NCI-H128 (cell line): Measurements from ENCODE around the gene KCNK7.

Source experiments
- DNase-seq: peaks from one replicate; lab custom pipeline; 2025; ENCODE audit not compliant: unreplicated experiment; lab: John Stamatoyannopoulos, UW

KCNK7 gene

DNA sequence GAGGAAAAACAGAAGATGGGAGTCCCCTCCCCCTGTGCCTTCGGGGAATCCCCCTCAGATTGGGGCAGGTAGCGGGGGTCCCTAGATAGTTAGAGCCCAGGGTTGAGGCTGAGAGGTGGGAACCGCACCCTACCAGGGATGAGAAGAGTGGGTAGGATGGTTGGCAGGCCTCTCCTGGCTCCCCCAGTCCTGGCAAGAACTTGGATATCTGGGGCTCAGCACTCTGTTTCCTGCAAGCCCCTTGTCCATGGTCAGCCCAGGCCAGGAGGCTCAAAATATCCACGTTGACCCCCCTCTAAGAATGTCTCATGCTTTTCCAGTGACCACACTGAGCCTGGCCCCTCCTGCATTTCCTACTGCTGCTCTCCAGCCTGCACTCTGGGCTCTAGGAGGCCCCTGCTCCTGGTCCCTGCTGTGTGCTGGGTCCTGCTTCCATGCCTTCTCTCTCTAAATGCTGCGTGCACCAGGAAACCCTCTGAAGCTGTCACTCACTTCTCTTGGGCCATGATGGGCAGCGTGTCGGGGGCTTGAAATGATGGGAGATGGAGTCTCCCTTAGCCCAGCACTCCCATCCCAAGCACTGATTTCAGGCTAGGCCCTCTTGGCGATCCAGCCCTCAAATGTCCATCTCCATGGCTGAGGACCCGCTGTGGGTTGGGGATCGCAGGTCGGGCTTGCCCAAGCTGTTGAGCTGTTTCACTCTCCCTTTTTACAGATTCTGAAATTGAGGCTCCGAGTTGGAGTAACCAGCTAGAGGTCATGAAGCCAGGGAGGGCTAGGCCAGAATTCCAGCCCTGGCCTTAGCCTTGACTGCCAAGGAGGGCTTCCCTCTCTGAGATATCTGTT lies 16.4 kb upstream of the KCNK7 start:
- DNase-seq, result no peak

DNA sequence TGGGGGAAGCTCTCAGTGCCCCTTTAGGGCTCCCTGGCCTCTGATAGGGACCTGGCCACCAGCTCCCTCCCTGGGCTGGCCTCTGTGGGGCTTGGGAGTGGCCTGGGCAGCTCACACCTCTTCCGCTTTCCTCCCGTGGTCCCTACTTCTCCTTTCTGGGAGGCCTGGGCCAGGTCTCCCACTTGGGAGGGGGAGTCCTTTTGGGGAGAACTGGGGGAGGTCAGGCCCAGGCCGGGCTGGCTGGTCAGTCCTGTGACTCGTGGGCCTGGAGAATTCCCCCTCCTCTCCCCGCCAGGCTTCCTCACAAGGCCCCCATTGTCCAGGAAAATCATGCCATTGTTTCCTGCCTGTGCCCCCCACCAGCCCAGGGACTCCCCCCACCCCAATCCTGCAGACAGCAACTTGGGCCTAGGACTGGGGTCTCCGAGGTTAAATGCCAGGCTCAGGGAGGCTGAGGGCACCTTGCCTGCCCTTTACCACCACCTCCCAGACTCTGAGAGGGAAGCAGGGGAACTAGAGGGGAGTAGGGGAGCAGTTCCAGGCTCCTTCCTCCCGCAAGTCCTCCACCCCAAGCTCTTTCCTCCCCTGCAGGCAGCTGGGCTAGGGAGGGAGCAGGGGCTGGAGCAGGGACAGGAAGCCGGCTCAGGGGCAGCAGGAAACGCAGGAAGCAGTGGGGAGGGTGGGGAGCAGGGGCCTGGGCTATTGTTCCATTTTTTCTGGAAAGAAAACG lies 15.6 kb upstream of the KCNK7 start:
- DNase-seq, result no peak

DNA sequence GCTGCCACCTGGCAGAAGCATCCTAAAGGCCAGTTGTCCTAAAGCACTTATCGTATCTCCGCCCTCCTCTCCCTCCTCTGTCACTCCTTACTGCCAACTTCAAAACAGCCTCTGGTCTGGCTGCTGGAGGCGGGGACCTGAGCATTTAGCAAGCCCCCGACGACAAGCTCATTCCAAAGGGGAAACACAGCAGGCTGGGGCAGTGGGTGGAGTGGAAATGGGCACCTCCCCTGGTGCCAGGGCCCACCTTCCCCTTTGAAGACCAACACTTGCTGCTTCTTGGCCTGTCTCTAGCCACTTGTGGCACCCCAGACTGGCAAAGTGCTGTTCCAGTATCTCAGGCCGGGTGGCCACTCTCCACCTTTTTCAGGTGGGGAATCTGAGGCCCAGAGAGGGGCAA lies 14.8 kb upstream of the KCNK7 start:
- DNase-seq, result no peak

DNA sequence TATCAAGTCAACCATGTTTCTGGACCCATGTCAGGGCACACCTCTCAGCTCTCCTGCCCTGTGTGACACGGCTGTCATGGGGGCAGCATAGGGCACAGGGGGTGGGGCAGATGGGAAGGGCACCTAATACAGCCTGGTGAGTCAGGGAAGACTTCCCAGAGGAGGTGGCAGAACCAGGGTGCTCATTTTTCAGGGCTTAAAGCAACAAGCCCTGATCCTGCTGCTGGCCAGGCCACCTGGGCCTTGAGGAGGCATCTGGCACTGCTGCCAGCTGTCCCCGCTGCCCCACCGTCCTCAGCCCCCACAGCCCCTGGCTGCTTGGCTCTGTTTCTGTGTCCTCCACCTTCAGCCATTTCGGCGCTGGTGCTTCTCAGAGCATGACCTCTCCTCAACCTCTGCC lies 14.1 kb upstream of the KCNK7 start:
- DNase-seq, result no peak

- DNase-seq, result no peak
Observed at GRCh38 chr11:65609229-65609628, 13.6 kb upstream of the KCNK7 start.

DNA sequence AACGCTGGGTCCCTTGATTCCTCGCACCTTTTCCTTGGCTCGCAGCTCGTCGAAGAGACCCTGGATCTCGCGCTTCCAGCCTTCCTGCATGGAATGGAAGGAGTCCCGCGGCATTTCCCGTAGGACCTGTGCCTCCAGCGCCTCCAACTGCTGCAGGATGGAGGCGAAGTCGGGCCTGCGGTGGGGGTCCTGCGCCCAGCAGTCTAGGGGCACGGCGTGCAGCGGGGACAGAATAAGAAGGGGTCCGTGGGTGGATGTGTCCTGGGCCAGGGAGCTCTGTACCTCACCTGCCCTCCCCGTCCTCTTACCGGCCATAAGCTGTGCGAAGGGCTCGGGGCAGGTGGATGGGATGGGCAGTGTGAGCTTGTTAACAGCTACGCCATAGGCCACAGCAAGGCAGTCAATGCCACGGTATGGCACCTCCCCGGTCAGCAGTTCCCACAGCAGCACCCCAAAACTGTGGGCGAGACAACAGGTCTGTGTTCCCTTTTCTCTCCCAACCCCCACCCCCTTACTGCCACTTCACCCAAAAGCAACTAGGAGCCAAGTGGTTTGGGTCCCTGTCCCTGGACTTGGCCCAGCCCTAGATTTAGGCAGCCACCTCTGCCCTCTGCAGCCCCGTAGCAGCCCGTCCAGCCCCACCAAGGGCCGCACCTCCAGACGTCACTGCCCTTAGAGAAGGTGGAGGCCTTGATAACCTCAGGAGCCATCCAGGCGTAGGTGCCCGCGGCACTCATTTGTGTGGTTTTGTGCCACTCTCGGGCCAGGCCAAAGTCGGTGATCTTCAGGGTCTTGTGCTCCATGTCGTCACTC lies 12.2 kb upstream of the KCNK7 start:
- no peak for DNase-seq

DNA sequence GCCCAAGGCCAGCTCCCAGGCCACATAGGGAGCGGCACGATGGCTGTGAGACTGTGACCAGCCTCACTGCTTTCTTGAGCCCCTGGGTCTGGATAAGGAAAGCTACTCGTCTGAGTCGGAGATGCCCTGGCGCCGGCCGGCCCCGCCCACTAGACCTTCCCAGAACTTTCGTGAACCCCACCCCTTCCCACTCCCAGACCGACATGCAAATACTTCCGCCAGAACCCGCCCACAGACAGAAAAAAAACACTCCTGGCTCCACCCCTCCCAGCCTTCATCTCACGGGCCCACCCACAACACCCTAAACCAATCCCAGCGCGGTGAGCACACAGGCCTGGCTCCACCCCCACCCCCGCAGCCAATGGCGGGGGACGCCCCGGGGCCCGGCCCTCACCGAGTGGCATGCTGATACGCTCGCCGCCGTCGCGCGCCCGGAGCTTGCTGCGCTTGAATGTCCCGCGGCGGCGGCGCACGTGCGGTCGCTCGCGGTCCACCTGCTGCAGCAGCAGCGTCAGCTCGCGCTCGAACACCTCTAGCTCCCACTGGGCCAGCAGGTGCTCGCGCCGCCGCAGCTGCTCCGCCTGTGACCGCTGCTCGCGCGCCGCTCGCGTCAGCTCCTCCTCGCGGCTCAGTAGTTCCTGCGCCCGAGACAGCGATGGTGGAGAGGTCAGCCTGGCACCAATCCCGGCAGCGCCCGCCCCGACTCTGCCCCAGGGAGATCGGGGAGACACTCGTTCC lies 11.4 kb upstream of the KCNK7 start:
- no peak for DNase-seq

- DNase-seq, result no peak
Observed at GRCh38 chr11:65604258-65604657, 8.7 kb upstream of the KCNK7 start.

- DNase-seq, result no peak
Observed at GRCh38 chr11:65599955-65600246, 4.3 kb upstream of the KCNK7 start.

DNA sequence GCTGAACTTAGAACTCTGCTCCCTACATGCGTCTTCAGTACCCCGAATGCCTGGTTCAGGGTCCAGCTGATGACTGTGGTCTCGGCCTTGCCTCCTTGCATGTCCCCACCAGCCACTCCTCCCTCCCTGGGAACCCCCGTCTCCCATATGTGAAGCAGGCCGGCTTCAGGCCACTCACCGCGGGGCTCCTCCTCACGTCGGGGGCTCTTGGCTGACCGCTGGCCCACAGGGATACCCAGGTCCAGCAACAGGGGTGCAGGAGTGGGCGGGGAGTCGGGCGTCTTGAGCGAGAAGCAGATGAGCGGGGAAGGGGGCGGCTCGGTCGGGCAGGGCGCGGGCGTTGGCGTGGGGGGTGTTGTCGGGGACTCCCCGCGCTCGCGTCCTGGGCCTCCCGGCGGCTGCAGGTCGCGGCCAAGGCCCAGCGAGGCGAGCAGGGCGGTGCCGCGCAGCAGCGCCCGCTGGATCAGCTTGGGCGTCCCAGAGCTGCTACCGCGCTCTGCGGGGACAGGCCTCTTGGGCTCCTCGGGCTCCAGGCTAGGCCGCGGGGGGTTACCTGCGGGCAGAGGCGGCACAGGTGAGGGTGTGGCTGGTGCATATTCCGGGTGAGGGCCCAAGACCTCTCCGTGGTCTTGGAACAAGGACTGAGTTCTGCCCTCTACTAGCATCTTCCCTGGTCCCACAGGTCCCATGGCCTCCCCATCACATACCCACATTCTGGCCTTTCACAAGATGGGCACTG lies 3.8 kb upstream of the KCNK7 start:
- DNase-seq, result no peak

DNA sequence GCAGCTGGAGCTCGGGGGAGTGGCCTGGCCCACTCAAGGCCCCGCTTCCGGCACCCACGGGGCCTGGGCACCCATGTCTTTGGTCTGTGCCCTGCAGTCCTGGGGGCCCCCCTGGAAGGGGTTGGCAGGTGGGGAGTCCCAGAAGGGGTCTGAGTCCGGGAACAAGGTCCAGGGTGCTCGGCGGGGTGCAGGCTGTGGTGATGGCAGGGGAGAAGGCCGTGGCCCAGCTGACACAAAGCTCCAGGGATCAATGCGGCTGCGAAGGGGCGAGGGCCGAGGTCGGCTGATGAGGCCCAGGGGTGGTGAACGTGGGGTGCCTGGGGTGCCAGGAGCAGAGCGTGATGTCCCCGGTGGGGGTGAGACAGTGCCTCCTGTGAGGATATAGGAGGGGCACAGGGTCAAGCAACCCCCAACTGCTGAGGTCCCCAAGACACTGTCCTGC lies 2.7 kb upstream of the KCNK7 start:
- DNase-seq, result no peak

GRCh38 chr11:65596520-65596919 lies 920 bp upstream of the KCNK7 start:
- DNase-seq, result no peak

DNA sequence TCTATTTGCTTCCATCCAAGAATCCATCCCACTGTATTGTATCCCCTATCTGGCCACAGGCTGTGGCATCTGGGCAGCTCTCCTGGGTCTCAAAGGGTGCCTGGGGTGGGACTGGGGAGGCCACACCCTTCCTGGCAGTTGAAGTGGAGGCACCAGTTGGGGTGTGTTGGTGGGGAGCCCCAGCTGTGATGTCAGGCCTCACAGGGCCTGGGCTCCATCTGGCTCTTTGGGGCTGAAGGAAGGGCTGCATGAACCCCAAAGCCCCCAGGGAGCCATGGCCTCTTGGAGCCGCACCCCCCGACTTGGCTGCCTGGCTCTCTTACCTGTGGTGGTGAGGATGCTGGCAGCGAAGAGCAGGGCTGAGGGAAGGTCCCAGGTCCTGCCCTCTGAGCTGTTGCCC lies 469 bp downstream of the KCNK7 start:
- no peak for DNase-seq

- DNase-seq, result no peak
Observed at GRCh38 chr11:65593518-65594414, 1.8 kb downstream of the KCNK7 start.

DNA sequence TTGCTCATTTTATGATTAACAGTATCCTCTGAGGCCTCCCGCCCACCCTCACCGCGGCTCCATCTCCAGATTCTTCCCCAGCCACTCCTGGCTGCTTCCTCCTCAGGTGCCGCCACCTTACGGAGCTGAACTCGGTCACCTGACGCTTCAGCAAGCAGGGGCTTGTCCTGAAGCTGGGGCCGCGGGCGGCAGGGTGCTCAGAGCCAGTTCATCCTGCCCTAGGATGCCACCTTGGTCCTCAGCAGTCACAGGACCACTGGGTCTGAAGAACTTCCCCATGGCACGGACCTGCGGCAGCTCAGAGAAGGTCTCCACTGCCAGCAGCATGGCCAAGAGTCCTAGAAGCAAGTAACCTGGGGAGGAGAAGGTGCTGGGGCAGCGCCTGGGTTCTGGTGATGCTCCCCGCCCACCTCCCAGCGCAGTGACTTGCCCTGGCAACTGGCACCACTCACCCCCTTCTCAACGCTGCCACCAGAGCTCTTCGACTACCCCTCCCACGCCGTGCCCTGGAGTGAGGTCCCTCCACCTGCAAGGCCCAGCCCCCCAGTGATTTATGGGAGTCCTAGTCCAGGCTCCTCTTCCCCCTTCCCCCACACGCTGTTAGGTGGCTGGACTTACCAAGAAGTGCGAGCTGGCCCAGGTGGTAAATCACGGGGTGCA lies 2.6 kb downstream of the KCNK7 start:
- no peak for DNase-seq

- DNase-seq, result no peak
Observed at GRCh38 chr11:65591939-65592857, 3.4 kb downstream of the KCNK7 start.

DNA sequence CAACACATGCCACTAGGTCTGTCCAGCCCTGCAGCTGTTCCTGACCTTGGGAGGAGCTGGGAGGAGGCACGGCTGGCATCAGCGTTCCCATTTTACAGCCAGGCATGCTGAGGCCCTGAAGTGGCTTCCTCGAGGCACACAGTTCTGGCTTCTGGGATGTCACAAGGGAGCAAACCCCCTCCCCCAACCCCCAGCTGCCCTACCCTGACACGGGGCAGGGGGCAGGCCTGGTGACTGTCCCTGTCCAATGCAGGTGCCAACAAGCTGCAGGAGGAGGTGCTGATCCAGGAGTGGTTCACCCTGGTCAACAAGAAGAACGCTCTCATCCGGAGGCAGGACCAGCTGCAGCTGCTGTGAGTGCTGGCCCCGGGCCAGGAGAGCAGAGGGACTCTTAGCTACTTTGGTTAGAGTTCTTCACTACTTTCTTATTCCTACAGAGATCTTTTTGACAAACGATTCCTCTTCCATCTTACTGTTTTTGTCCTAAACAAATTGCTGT lies 5.3 kb downstream of the KCNK7 start:
- DNase-seq, result no peak
